Measurements from ENCODE around the gene EXOSC1.

- no peak for TF ChIP-seq POLR2A (IDR thresholded peaks at IDR 0.05; ENCODE audit: extremely low read depth, insufficient read length)
- TF ChIP-seq CTCF (IDR thresholded peaks at IDR 0.05; ENCODE audit: low read depth, low read length), result no peak
Measured at GRCh38 chr10:97452352-97452751, 6.5 kb upstream of the EXOSC1 start.

All from NB4 (cell line).